ENCODE data around the gene TOLLIP. TPM values are rescaled to one million over a fixed set of nuclear protein-coding genes. Genes with fewer than 3 reads are reported as not detected.

Gene TOLLIP
- total RNA-seq, 1 experiment from 2014 or later: 32.3 TPM

GRCh38 chr11:1340111-1340510 lies 30.7 kb upstream of the TOLLIP start (continued):
- TF ChIP-seq PRDM15 (CRISPR knock-in tag; IDR thresholded peaks at IDR 0.05): no peak
- TF ChIP-seq AR (CRISPR knock-in tag; IDR thresholded peaks at IDR 0.05): no peak
- TF ChIP-seq ZBTB43 (CRISPR knock-in tag; IDR thresholded peaks at IDR 0.05): no peak
- no peak for TF ChIP-seq OVOL2 (CRISPR knock-in tag; IDR thresholded peaks at IDR 0.05; ENCODE audit: borderline replicate concordance)
- TF ChIP-seq RELA (CRISPR knock-in tag; IDR thresholded peaks at IDR 0.05; ENCODE audit: borderline replicate concordance): no peak
- TF ChIP-seq ZNF532 (CRISPR knock-in tag; IDR thresholded peaks at IDR 0.05; ENCODE audit: borderline replicate concordance): no peak
- no peak for TF ChIP-seq E2F5 (CRISPR knock-in tag; IDR thresholded peaks at IDR 0.05)
- no peak for TF ChIP-seq MLX (CRISPR knock-in tag; IDR thresholded peaks at IDR 0.05)
- TF ChIP-seq PREB (CRISPR knock-in tag; IDR thresholded peaks at IDR 0.05; ENCODE audit: borderline replicate concordance): no peak
- TF ChIP-seq ATF1 (CRISPR knock-in tag; IDR thresholded peaks at IDR 0.05): no peak
- no peak for TF ChIP-seq CTCF (IDR thresholded peaks at IDR 0.05)
- no peak for TF ChIP-seq ZNF219 (CRISPR knock-in tag; IDR thresholded peaks at IDR 0.05; ENCODE audit: borderline replicate concordance)
- TF ChIP-seq SMAD4 (CRISPR knock-in tag; IDR thresholded peaks at IDR 0.05): no peak

Data from WTC11 (cell line).